Neutrophil (primary cell): ENCODE measurements around the gene POGZ.

Experiments
- H3K27ac ChIP-seq: fragments of 200-600 bp; sonication (generic); 2 replicates; pipeline ENCODE4 v1.5.1; 2016; ENCODE audit warnings: mild to moderate bottlenecking, moderate library complexity
- H3K27me3 ChIP-seq: fragments of 200-600 bp; sonication (generic); 2 replicates; pipeline ENCODE4 v1.6.0; 2016; ENCODE audit warnings: mild to moderate bottlenecking
- H3K36me3 ChIP-seq: fragments of 200-600 bp; sonication (generic); 2 replicates; pipeline ENCODE4 v1.5.1; 2017
- H3K4me1 ChIP-seq, 2 experiments: fragments of 200-600 bp in 1 of 2; sonication (generic) in 1 of 2; 1 replicate in 1 of 2; 2 replicates in 1 of 2; pipeline versions ENCODE4 v1.5.1 to v1.6.1; 2013 to 2016; ENCODE audit warnings: low read depth in 1 of 2, low read length in 1 of 2, mild to moderate bottlenecking in 1 of 2, moderate library complexity in 1 of 2; ENCODE audit not compliant: control insufficient read depth in 1 of 2, insufficient read depth in 1 of 2
- H3K4me3 ChIP-seq, 2 experiments: fragments of 200-600 bp in 1 of 2; sonication (generic) in 1 of 2; 1 replicate in 1 of 2; 2 replicates in 1 of 2; pipeline ENCODE4 v1.5.1; 2013 to 2016; ENCODE audit warnings: low read depth in 1 of 2, low read length in 1 of 2, mild to moderate bottlenecking in 1 of 2, moderate library complexity in 1 of 2
- H3K9me3 ChIP-seq: fragments of 200-600 bp; sonication (generic); 2 replicates; pipeline ENCODE4 v1.5.1; 2016
- TF ChIP-seq, protein P1 (sequence below): fragments of 200-600 bp; sonication (generic); IDR thresholded peaks from 2 replicates; pipeline ENCODE4 v1.5.1; 2016; ENCODE audit warnings: antibody characterized with exemption

POGZ gene

DNA sequence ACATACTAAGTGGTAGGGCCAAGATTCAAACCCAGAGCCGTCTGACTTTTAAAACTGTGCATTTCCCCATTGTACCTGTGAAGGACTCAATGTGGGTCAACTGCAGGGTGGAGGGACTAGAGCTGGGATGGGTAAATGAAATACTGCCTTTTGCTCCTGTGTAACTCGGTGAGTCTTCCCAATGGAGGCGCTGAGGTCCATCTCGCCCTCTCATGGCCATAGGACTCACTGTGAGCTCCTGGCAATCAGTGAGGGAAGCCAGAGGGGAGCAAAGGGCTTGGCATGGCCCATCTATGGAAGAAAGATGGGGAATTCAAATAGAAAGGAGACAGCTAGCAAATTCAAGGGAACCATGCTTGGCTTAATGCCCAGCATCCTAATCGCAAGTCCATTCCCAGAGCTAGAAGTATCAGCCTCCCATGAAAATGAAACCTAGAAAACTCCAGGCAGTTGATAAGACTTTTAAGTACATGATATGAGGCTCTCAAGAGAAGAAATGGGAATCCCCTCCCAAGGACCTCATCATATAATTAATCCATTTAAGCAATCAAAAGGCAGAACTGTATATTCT lies 26.5 kb upstream of the POGZ start:
- Histone ChIP-seq H3K27me3 (no peaks in the 10 kb centered on the region), H3K9me3 (no peaks in the 10 kb centered on the region), H3K4me1 (no peaks in the 10 kb centered on the region), H3K27ac (no peak overlapping the region), H3K36me3 (no peaks in the 10 kb centered on the region), H3K4me3 (no peak overlapping the region)
- TF ChIP-seq, protein P1, sequence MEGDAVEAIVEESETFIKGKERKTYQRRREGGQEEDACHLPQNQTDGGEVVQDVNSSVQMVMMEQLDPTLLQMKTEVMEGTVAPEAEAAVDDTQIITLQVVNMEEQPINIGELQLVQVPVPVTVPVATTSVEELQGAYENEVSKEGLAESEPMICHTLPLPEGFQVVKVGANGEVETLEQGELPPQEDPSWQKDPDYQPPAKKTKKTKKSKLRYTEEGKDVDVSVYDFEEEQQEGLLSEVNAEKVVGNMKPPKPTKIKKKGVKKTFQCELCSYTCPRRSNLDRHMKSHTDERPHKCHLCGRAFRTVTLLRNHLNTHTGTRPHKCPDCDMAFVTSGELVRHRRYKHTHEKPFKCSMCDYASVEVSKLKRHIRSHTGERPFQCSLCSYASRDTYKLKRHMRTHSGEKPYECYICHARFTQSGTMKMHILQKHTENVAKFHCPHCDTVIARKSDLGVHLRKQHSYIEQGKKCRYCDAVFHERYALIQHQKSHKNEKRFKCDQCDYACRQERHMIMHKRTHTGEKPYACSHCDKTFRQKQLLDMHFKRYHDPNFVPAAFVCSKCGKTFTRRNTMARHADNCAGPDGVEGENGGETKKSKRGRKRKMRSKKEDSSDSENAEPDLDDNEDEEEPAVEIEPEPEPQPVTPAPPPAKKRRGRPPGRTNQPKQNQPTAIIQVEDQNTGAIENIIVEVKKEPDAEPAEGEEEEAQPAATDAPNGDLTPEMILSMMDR: no peak

DNA sequence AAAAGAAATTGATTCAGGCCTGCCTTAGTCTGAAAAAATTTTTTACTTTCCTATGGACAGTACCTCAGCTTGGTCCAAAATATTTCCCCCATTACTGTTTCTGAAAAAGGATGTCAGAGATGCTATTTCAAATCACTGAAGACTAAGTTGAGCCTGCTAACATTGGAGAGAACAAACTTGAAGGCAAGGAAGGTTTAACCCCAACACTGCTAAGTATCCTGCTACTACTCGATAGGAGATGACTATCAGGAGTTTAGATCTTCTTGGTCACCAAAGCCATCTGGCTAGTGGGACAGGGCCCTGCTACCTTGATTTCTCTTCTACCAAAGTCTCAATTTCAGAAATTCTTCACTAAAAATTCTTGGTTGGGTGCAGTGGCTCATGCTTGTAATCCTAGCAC lies 22.7 kb upstream of the POGZ start:
- Histone ChIP-seq H3K4me1 (no peaks in the 10 kb centered on the region), H3K27me3 (peaks cover 14% of the 10 kb centered on the region), H3K36me3 (no peaks in the 10 kb centered on the region), H3K9me3 (no peaks in the 10 kb centered on the region), H3K4me3 (no peak overlapping the region), H3K27ac (no peak overlapping the region)
- TF ChIP-seq, protein P1: no peak

DNA sequence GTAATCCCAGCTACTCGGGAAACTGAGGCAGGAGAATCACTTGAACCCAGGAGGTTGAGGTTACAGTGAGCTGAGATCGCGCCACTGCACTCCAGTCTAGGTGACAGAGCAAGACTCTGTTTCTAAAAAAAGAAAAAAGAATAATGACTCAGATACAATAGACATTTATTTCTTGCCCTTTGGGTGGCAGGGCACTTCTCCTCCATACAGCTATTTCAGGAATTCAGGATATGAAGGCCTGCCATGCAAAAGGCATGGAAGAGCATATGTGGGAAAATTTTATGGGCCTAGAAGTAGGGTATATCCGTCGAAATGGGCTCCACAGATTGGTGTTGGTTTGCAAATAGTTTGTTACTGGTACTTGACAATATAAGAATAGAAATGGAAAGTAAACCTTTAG lies 20.2 kb upstream of the POGZ start:
- TF ChIP-seq, protein P1: no peak

DNA sequence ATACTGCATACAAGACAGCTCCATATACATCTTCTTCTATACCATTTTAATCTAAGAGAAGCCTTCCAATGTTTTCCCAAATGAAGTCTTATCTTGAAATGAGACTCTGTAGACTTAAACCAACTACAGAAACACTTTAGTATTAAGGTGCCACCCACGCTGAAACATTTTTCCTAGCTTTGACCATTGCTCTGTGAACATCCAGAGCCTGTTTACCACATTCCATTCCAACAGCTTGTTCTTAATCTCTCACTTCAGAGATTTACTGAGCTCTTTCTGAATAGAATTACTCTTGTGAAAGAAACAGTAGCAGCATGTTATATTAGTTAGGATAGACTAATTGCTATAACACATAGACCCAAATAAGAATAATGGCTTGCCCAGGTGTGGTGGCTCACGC lies 19.6 kb upstream of the POGZ start:
- Histone ChIP-seq H3K4me1 (no peaks in the 10 kb centered on the region), H3K9me3 (no peaks in the 10 kb centered on the region), H3K36me3 (no peaks in the 10 kb centered on the region)

More for the DNA sequence above, 20.2 kb upstream of the POGZ start:
- Histone ChIP-seq H3K36me3 (no peaks in the 10 kb centered on the region), H3K4me1 (no peaks in the 10 kb centered on the region), H3K27me3 (peaks cover 14% of the 10 kb centered on the region), H3K4me3 (no peak overlapping the region), H3K9me3 (no peaks in the 10 kb centered on the region), H3K27ac (no peak overlapping the region)

DNA sequence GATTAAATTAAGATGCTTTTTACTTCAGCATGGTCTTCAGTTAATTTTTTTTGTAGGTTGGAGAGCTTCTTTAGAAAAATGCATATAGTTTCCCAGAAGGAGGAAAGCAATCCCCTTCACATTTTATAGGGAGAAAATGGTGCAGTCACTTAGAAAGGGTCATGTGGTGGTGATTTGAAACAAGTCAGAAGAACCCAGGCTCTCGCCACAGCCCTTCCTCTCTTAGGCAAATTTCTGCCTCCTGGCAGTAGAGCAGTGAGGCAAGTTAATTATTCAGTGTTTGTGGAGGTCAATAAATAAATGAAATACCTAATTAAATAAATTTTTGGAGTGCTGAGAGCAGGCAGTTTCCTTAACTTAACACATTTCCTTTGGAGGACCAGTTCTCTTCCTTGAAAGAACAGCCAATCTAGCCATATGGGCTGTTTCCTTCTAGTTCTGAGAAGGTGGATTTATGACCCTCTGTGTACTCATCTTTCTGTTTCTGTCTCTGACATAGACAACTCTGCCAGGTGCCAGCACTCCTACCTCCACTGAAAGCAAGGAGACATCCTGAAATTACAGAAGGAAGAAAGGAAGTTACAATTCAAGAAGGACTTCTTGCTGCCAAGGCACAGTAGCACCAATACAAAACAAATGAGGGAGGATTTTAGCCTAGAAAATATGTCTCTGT lies 19.0 kb upstream of the POGZ start:
- Histone ChIP-seq H3K27me3 (peaks cover 14% of the 10 kb centered on the region), H3K27ac (no peak overlapping the region), H3K4me1 (peaks cover under 1 to 5% of the 10 kb centered on the region in 2 experiments), H3K9me3 (no peaks in the 10 kb centered on the region), H3K36me3 (no peaks in the 10 kb centered on the region), H3K4me3 (no peak overlapping the region)
- TF ChIP-seq, protein P1: no peak

More for the DNA sequence above, 19.6 kb upstream of the POGZ start:
- peaks cover 14% of the 10 kb centered on the region for H3K27me3 ChIP-seq
- H3K27ac ChIP-seq: no peak overlapping the region
- TF ChIP-seq, protein P1: no peak
- no peak overlapping the region for H3K4me3 ChIP-seq
